WTC11 (cell line): ENCODE data around the gene CXCR1. TPM values are rescaled to one million over a fixed set of nuclear protein-coding genes. Genes with fewer than 3 reads are reported as not detected.

Experiments
- ATAC-seq: fragments of 200-7000 bp; cut with Tn5 transposase; 2 replicates; pipeline ENCODE4 v1.10.0; 2021; ENCODE audit warnings: mild to moderate bottlenecking, moderate library complexity
- CTCF ChIA-PET: fragments of 300-600 bp; sonication (Branson Sonifier 250); formaldehyde crosslinking; loops from one replicate; lab custom pipeline; 2021; ENCODE audit warnings: antibody characterized with exemption; lab: Charles Lee
- POLR2A ChIA-PET: fragments of 350-600 bp; sonication (Branson Sonifier 250); formaldehyde crosslinking; loops from one replicate; lab custom pipeline; 2021; ENCODE audit warnings: antibody characterized with exemption; lab: Charles Lee
- DNase-seq: peaks from one replicate; pipeline ENCODE4 v3.0.0; 2021; ENCODE audit warnings: low spot score
- H3K27ac Mint-ChIP-seq: 2 replicates; pipeline ENCODE4 v1.8.0; 2021; ENCODE audit warnings: mixed read lengths
- H3K27me3 Mint-ChIP-seq: 2 replicates; pipeline ENCODE4 v1.8.0; 2021; ENCODE audit warnings: low read depth, mild to moderate bottlenecking, moderate library complexity, mixed read lengths
- H3K36me3 Mint-ChIP-seq: 2 replicates; pipeline ENCODE4 v1.8.0; 2021; ENCODE audit warnings: mixed read lengths
- H3K4me1 Mint-ChIP-seq: 2 replicates; pipeline ENCODE4 v1.8.0; 2022; ENCODE audit warnings: mixed read lengths
- H3K4me3 Mint-ChIP-seq: 2 replicates; pipeline ENCODE4 v1.8.0; 2021; ENCODE audit warnings: mild to moderate bottlenecking, moderate library complexity, mixed read lengths
- H3K9me3 Mint-ChIP-seq: 2 replicates; pipeline ENCODE4 v1.8.0; 2021; ENCODE audit warnings: mixed read lengths
- ARID4B ChIP-seq: sonication (generic); formaldehyde crosslinking; IDR thresholded peaks from 2 replicates; pipeline ENCODE4 v1.8.0; 2023; ENCODE audit warnings: missing genetic modification reagents, mild to moderate bottlenecking, borderline replicate concordance
- ATF1 ChIP-seq: sonication (generic); formaldehyde crosslinking; IDR thresholded peaks from 2 replicates; pipeline ENCODE4 v1.8.1; 2023; ENCODE audit warnings: mild to moderate bottlenecking, moderate library complexity, missing genetic modification reagents
- ERG ChIP-seq: fragments of 250-450 bp; sonication (Bioruptor Pico); IDR thresholded peaks from 2 replicates; pipeline ENCODE4 v1.8.0; 2021; ENCODE audit warnings: mild to moderate bottlenecking
- FOXJ3 ChIP-seq: sonication (generic); formaldehyde crosslinking; IDR thresholded peaks from 2 replicates; pipeline ENCODE4 v1.9.0; 2021; ENCODE audit warnings: missing genetic modification reagents, mild to moderate bottlenecking, borderline replicate concordance
- GRHL2 ChIP-seq: fragments of 250-450 bp; sonication (Bioruptor Pico); IDR thresholded peaks from 2 replicates; pipeline ENCODE4 v1.8.0; 2022; ENCODE audit warnings: mild to moderate bottlenecking, moderate library complexity; ENCODE audit not compliant: insufficient replicate concordance, severe bottlenecking
- GTF2I ChIP-seq: fragments of 250-450 bp; sonication (Bioruptor Pico); conservative IDR thresholded peaks from 2 replicates; pipeline ENCODE4 v1.4.0; 2021; ENCODE audit warnings: mild to moderate bottlenecking
- MLX ChIP-seq: sonication (generic); formaldehyde crosslinking; IDR thresholded peaks from 2 replicates; pipeline ENCODE4 v1.8.1; 2023; ENCODE audit warnings: mild to moderate bottlenecking, missing genetic modification reagents, moderate library complexity
- MXD4 ChIP-seq: fragments of 250-450 bp; sonication (Bioruptor Pico); IDR thresholded peaks from 2 replicates; pipeline ENCODE4 v1.8.0; 2021; ENCODE audit warnings: mild to moderate bottlenecking, moderate library complexity, borderline replicate concordance
- MYBL2 ChIP-seq: sonication (generic); formaldehyde crosslinking; IDR thresholded peaks from 2 replicates; pipeline ENCODE4 v1.8.1; 2023; ENCODE audit warnings: mild to moderate bottlenecking, moderate library complexity, missing genetic modification reagents
- NR2C2 ChIP-seq: sonication (generic); formaldehyde crosslinking; IDR thresholded peaks from 2 replicates; pipeline ENCODE4 v1.8.0; 2022; ENCODE audit warnings: mild to moderate bottlenecking, missing genetic modification reagents
- NR3C1 ChIP-seq: sonication (generic); formaldehyde crosslinking; conservative IDR thresholded peaks from 2 replicates; pipeline ENCODE4 v1.8.1; 2023; ENCODE audit warnings: low read depth, mild to moderate bottlenecking, missing genetic modification reagents
- RELA ChIP-seq: sonication (generic); formaldehyde crosslinking; IDR thresholded peaks from 2 replicates; pipeline ENCODE4 v1.8.1; 2022; ENCODE audit warnings: missing genetic modification reagents, mild to moderate bottlenecking, borderline replicate concordance
- SP1 ChIP-seq: sonication (generic); formaldehyde crosslinking; conservative IDR thresholded peaks from 2 replicates; pipeline ENCODE4 v1.8.1; 2022; ENCODE audit warnings: missing genetic modification reagents
- TEAD1 ChIP-seq: sonication (generic); formaldehyde crosslinking; IDR thresholded peaks from 2 replicates; pipeline ENCODE4 v1.8.0; 2022; ENCODE audit warnings: mild to moderate bottlenecking, missing genetic modification reagents
- USF2 ChIP-seq: sonication (generic); formaldehyde crosslinking; IDR thresholded peaks from 2 replicates; pipeline ENCODE4 v1.8.1; 2023; ENCODE audit warnings: mild to moderate bottlenecking, missing genetic modification reagents, moderate library complexity
- ZMAT4 ChIP-seq: fragments of 250-450 bp; sonication (Bioruptor Pico); IDR thresholded peaks from 2 replicates; pipeline ENCODE4 v1.9.0; 2021; ENCODE audit warnings: mild to moderate bottlenecking
- ZNF138 ChIP-seq: sonication (generic); formaldehyde crosslinking; conservative IDR thresholded peaks from 2 replicates; pipeline ENCODE4 v1.8.1; 2022; ENCODE audit warnings: mild to moderate bottlenecking, moderate library complexity, missing genetic modification reagents
- ZNF219 ChIP-seq: sonication (generic); formaldehyde crosslinking; IDR thresholded peaks from 2 replicates; pipeline ENCODE4 v1.8.0; 2023; ENCODE audit warnings: missing genetic modification reagents, mild to moderate bottlenecking, borderline replicate concordance
- ZNF263 ChIP-seq: sonication (generic); formaldehyde crosslinking; IDR thresholded peaks from 2 replicates; pipeline ENCODE4 v1.8.1; 2022; ENCODE audit warnings: low read depth, mild to moderate bottlenecking, moderate library complexity, missing genetic modification reagents
- ZNF416 ChIP-seq: fragments of 250-450 bp; sonication (Bioruptor Pico); IDR thresholded peaks from 2 replicates; pipeline ENCODE4 v1.9.0; 2021; ENCODE audit warnings: mild to moderate bottlenecking, inconsistent platforms
- ZNF512 ChIP-seq: sonication (generic); formaldehyde crosslinking; IDR thresholded peaks from 2 replicates; pipeline ENCODE4 v1.8.1; 2022; ENCODE audit warnings: missing genetic modification reagents, borderline replicate concordance
- total RNA-seq: library from RNA; stranded (reverse); gene quantifications from 3 replicates; pipeline ENCODE4 v1.2.3, GENCODE V29; 2021

The CXCR1 gene
- total RNA-seq, 1 experiment from 2014 or later: not detected

- TF ChIP-seq MLX (CRISPR knock-in tag) (no peak), ZNF138 (CRISPR knock-in tag) (no peak), MXD4 (no peak)
Measured at GRCh38 chr2:218128781-218129457, 37.8 kb downstream of the CXCR1 start (continued).

- CTCF ChIA-PET: interaction anchor here (1.1 kb wide), 1 partner anchor 342 kb away, joined by 3 read pairs; no protein-coding TSS in a partner anchor
- peaks cover under 1% of the 10 kb centered on the region for H3K9me3 Mint-ChIP-seq
Measured at GRCh38 chr2:218127929-218128455, 38.8 kb downstream of the CXCR1 start.

GRCh38 chr2:218125626-218126080, 41.1 kb downstream of the CXCR1 start, which contains the start of gene CXCR2:
CXCR2 (plus strand) TSS chr2:218126028; CDS start chr2:218134802, 8,774 bp downstream.
- ATAC-seq (peak; percentile 87), DNase-seq (no peak)
- peaks cover 17% of the 10 kb centered on the region for H3K36me3 Mint-ChIP-seq
- peaks cover 6% of the 10 kb centered on the region; the same call in 1 of the 2 replicates for H3K27me3 Mint-ChIP-seq
- no peak within 1 kb of the TSS for H3K4me3 Mint-ChIP-seq
- ChIA-PET CTCF (interaction anchor here (0.6 to 2.0 kb wide), 3 partner anchors 43 to 101 kb away, joined by 3 to 7 read pairs (median 4); partner anchors contain the start of gene RUFY4), POLR2A (no interaction called here)
- H3K4me1 Mint-ChIP-seq: peaks cover 18% of the 10 kb centered on the region
- peaks cover 24% of the 10 kb centered on the region for H3K9me3 Mint-ChIP-seq
- H3K27ac Mint-ChIP-seq: no peak within 1 kb of the TSS
- no peak for TF ChIP-seq ZMAT4
- TF ChIP-seq GTF2I (CRISPR knock-in tag): no peak
- no peak for TF ChIP-seq FOXJ3 (CRISPR knock-in tag)
- TF ChIP-seq ARID4B (CRISPR knock-in tag): no peak
- TF ChIP-seq TEAD1 (CRISPR knock-in tag): no peak
- TF ChIP-seq GRHL2 (CRISPR knock-in tag): no peak
- TF ChIP-seq ZNF219: no peak

More at GRCh38 chr2:218127929-218128455, 38.8 kb downstream of the CXCR1 start:
- Mint-ChIP-seq H3K36me3 (no peaks in the 10 kb centered on the region), H3K4me1 (peaks cover 18% of the 10 kb centered on the region), H3K27me3 (peaks cover 3% of the 10 kb centered on the region; the same call in 1 of the 2 replicates), H3K4me3 (no peak overlapping the region), H3K27ac (no peak overlapping the region)
- TF ChIP-seq ERG (no peak), ZNF512 (CRISPR knock-in tag) (no peak), ZNF416 (CRISPR knock-in tag) (no peak), MYBL2 (CRISPR knock-in tag) (no peak), NR3C1 (CRISPR knock-in tag) (no peak), RELA (no peak), ZNF263 (CRISPR knock-in tag) (no peak), MXD4 (no peak), USF2 (CRISPR knock-in tag) (no peak), NR2C2 (CRISPR knock-in tag) (no peak), ATF1 (CRISPR knock-in tag) (no peak), SP1 (CRISPR knock-in tag) (no peak)
- DNase-seq: no peak
- no peak for ATAC-seq
- POLR2A ChIA-PET: no interaction called here
